Activated naive CD8-positive, alpha-beta T cell treated with anti-CD3 and anti-CD28 coated beads for 36 hours (primary cell): ENCODE data around the gene CSRP1. TPM values are rescaled to one million over a fixed set of nuclear protein-coding genes. Genes with fewer than 3 reads are reported as not detected.

Experiments
- DNase-seq: peaks from one replicate; pipeline ENCODE4 v3.0.0; 2021
- H3K27ac Mint-ChIP-seq: one replicate; pipeline ENCODE4 v1.8.0; 2022; ENCODE audit warnings: mild to moderate bottlenecking, moderate library complexity, mixed read lengths
- H3K27me3 Mint-ChIP-seq: one replicate; pipeline ENCODE4 v1.8.0; 2022; ENCODE audit warnings: mild to moderate bottlenecking, mixed read lengths
- H3K36me3 Mint-ChIP-seq: one replicate; pipeline ENCODE4 v1.8.0; 2021; ENCODE audit warnings: mild to moderate bottlenecking, mixed read lengths
- H3K4me1 Mint-ChIP-seq: one replicate; pipeline ENCODE4 v1.8.0; 2021; ENCODE audit warnings: mixed read lengths
- H3K4me3 Mint-ChIP-seq: one replicate; pipeline ENCODE4 v1.8.0; 2022; ENCODE audit warnings: mild to moderate bottlenecking, moderate library complexity, mixed read lengths
- H3K9me3 Mint-ChIP-seq: one replicate; pipeline ENCODE4 v1.8.0; 2022; ENCODE audit warnings: mixed read lengths
- total RNA-seq, 2 experiments: library from RNA; stranded (reverse); gene quantifications; one replicate each; pipeline ENCODE4 v1.2.3, GENCODE V29; 2021

CSRP1 gene
- total RNA-seq, 2 experiments from 2014 or later, result 57.0 to 59.1 TPM

GRCh38 chr1:201452866-201453265, 54.1 kb downstream of the CSRP1 start:
- Mint-ChIP-seq H3K9me3 (peaks cover 1% of the 10 kb centered on the region), H3K4me1 (peaks cover 13% of the 10 kb centered on the region), H3K27me3 (peaks cover 33% of the 10 kb centered on the region), H3K27ac (no peak overlapping the region), H3K4me3 (no peak overlapping the region), H3K36me3 (no peaks in the 10 kb centered on the region)
- no peak for DNase-seq

- H3K27ac Mint-ChIP-seq, result no peak overlapping the region
- no peaks in the 10 kb centered on the region for H3K36me3 Mint-ChIP-seq
- DNase-seq, result peak; percentile 18
- H3K27me3 Mint-ChIP-seq, result peaks cover 42% of the 10 kb centered on the region
- no peak overlapping the region for H3K4me3 Mint-ChIP-seq
- peaks cover 11% of the 10 kb centered on the region for H3K4me1 Mint-ChIP-seq
- peaks cover 1% of the 10 kb centered on the region for H3K9me3 Mint-ChIP-seq
Measured at GRCh38 chr1:201450721-201451291, 56.1 kb downstream of the CSRP1 start.

- H3K4me3 Mint-ChIP-seq, result no peak overlapping the region
- H3K27ac Mint-ChIP-seq, result no peak overlapping the region
- H3K9me3 Mint-ChIP-seq, result peaks cover 1% of the 10 kb centered on the region
- H3K36me3 Mint-ChIP-seq, result no peaks in the 10 kb centered on the region
- H3K27me3 Mint-ChIP-seq, result peaks cover 35% of the 10 kb centered on the region
- peaks cover 5% of the 10 kb centered on the region for H3K4me1 Mint-ChIP-seq
- DNase-seq, result no peak
Measured at GRCh38 chr1:201448990-201449389, 57.9 kb downstream of the CSRP1 start.

- H3K9me3 Mint-ChIP-seq, result peaks cover under 1% of the 10 kb centered on the region
- DNase-seq, result peak; percentile 52
- no peak overlapping the region for H3K4me3 Mint-ChIP-seq
- no peak overlapping the region for H3K27ac Mint-ChIP-seq
- peaks cover 33% of the 10 kb centered on the region for H3K27me3 Mint-ChIP-seq
- H3K36me3 Mint-ChIP-seq, result no peaks in the 10 kb centered on the region
- H3K4me1 Mint-ChIP-seq, result peaks cover 2% of the 10 kb centered on the region
Measured at GRCh38 chr1:201447903-201448871, 58.7 kb downstream of the CSRP1 start.

GRCh38 chr1:201445310-201445709, 61.6 kb downstream of the CSRP1 start:
- Mint-ChIP-seq H3K4me1 (peaks cover 2% of the 10 kb centered on the region), H3K36me3 (no peaks in the 10 kb centered on the region), H3K27ac (no peak overlapping the region), H3K27me3 (peaks cover 25% of the 10 kb centered on the region), H3K4me3 (no peak overlapping the region), H3K9me3 (no peaks in the 10 kb centered on the region)
- no peak for DNase-seq

- no peak overlapping the region for H3K27ac Mint-ChIP-seq
- H3K9me3 Mint-ChIP-seq, result no peaks in the 10 kb centered on the region
- H3K4me3 Mint-ChIP-seq, result no peak overlapping the region
- H3K27me3 Mint-ChIP-seq, result peaks cover 22% of the 10 kb centered on the region
- DNase-seq, result no peak
- H3K36me3 Mint-ChIP-seq, result no peaks in the 10 kb centered on the region
- peaks cover 2% of the 10 kb centered on the region for H3K4me1 Mint-ChIP-seq
Measured at GRCh38 chr1:201444792-201445191, 62.1 kb downstream of the CSRP1 start.

- Mint-ChIP-seq H3K27ac (no peak overlapping the region), H3K4me3 (no peak overlapping the region), H3K27me3 (peaks cover 18% of the 10 kb centered on the region), H3K9me3 (no peaks in the 10 kb centered on the region), H3K4me1 (peaks cover 2% of the 10 kb centered on the region), H3K36me3 (no peaks in the 10 kb centered on the region)
- DNase-seq, result no peak
Measured at GRCh38 chr1:201443747-201444146, 63.2 kb downstream of the CSRP1 start.

GRCh38 chr1:201436969-201437368, 70.0 kb downstream of the CSRP1 start:
- no peak for DNase-seq
- Mint-ChIP-seq H3K4me3 (no peak overlapping the region), H3K36me3 (no peaks in the 10 kb centered on the region), H3K27me3 (peaks cover 27% of the 10 kb centered on the region), H3K9me3 (no peaks in the 10 kb centered on the region), H3K4me1 (peaks cover 4% of the 10 kb centered on the region), H3K27ac (no peak overlapping the region)

- peaks cover 4% of the 10 kb centered on the region for H3K4me1 Mint-ChIP-seq
- H3K36me3 Mint-ChIP-seq, result no peaks in the 10 kb centered on the region
- no peak for DNase-seq
- H3K27ac Mint-ChIP-seq, result no peak overlapping the region
- H3K4me3 Mint-ChIP-seq, result no peak overlapping the region
- no peaks in the 10 kb centered on the region for H3K9me3 Mint-ChIP-seq
- H3K27me3 Mint-ChIP-seq, result peaks cover 27% of the 10 kb centered on the region
Measured at GRCh38 chr1:201436393-201436792, 70.5 kb downstream of the CSRP1 start.

GRCh38 chr1:201434266-201434665, 72.7 kb downstream of the CSRP1 start:
- no peak overlapping the region for H3K27ac Mint-ChIP-seq
- peaks cover 4% of the 10 kb centered on the region for H3K4me1 Mint-ChIP-seq
- no peak overlapping the region for H3K4me3 Mint-ChIP-seq
- no peaks in the 10 kb centered on the region for H3K36me3 Mint-ChIP-seq
- H3K9me3 Mint-ChIP-seq, result no peaks in the 10 kb centered on the region
- no peak for DNase-seq
- H3K27me3 Mint-ChIP-seq, result peaks cover 22% of the 10 kb centered on the region

GRCh38 chr1:201433609-201434008, 73.3 kb downstream of the CSRP1 start:
- Mint-ChIP-seq H3K4me3 (no peak overlapping the region), H3K9me3 (no peaks in the 10 kb centered on the region), H3K27me3 (peaks cover 22% of the 10 kb centered on the region), H3K36me3 (no peaks in the 10 kb centered on the region), H3K4me1 (peaks cover 4% of the 10 kb centered on the region), H3K27ac (no peak overlapping the region)
- no peak for DNase-seq

Other genes starting within 250 kb of the CSRP1 start
- gene PKP1, start 223.6 kb downstream of the CSRP1 start, total RNA-seq, result under 1 TPM; 0.04 to 0.06 TPM
- not detected for gene TNNT2, start 129.4 kb downstream of the CSRP1 start, total RNA-seq
- gene LAD1, start 107.8 kb downstream of the CSRP1 start, total RNA-seq, result not detected
- gene TNNI1, start 85.4 kb downstream of the CSRP1 start, total RNA-seq, result not detected
- gene PHLDA3, start 37.9 kb downstream of the CSRP1 start, total RNA-seq, result 1 to 10 TPM; 4.2 to 4.7 TPM
- 1 to 10 TPM; 1.3 TPM for gene NAV1, start 32.0 kb upstream of the CSRP1 start, total RNA-seq